Astrocyte (in vitro differentiated cells and primary cell): ENCODE results near the gene PMS2. TPM values are rescaled to one million over a fixed set of nuclear protein-coding genes. Genes with fewer than 3 reads are reported as not detected.

ENCODE experiments used
- DNase-seq: peaks from one replicate; pipeline ENCODE4 v3.0.0-alpha.2; 2010; ENCODE audit warnings: low read depth
- FAIRE-seq: peaks from 2 replicates; lab custom pipeline; 2011; peaks lifted over from hg19 to GRCh38; lab: Jason Lieb, UNC
- H2AFZ ChIP-seq: 2 replicates; pipeline ENCODE4 v1.6.0; 2012; ENCODE audit warnings: low read depth, low read length, inconsistent platforms
- H3K27ac ChIP-seq: 2 replicates; pipeline ENCODE4 v1.5.1; 2011; ENCODE audit warnings: low read depth, low read length, inconsistent platforms
- H3K27me3 ChIP-seq: 2 replicates; pipeline ENCODE4 v1.6.0; 2011; ENCODE audit warnings: low read length, inconsistent platforms; ENCODE audit not compliant: insufficient read depth
- H3K36me3 ChIP-seq: 2 replicates; pipeline ENCODE4 v1.5.1; 2011; ENCODE audit warnings: low read length, inconsistent platforms; ENCODE audit not compliant: insufficient read depth
- H3K4me1 ChIP-seq: 2 replicates; pipeline ENCODE4 v1.5.1; 2011; ENCODE audit warnings: low read length, inconsistent platforms; ENCODE audit not compliant: insufficient read depth
- H3K4me2 ChIP-seq: 2 replicates; pipeline ENCODE4 v1.6.0; 2012; ENCODE audit warnings: low read length, inconsistent platforms
- H3K4me3 ChIP-seq: 2 replicates; pipeline ENCODE4 v1.5.1; 2011; ENCODE audit warnings: low read depth, mild to moderate bottlenecking, low read length, inconsistent platforms; ENCODE audit not compliant: insufficient read depth
- H3K79me2 ChIP-seq: 2 replicates; pipeline ENCODE4 v1.6.0; 2012; ENCODE audit warnings: mild to moderate bottlenecking, low read length, inconsistent platforms; ENCODE audit not compliant: insufficient read depth
- H3K9ac ChIP-seq: 2 replicates; pipeline ENCODE4 v1.6.0; 2012; ENCODE audit warnings: mild to moderate bottlenecking, low read length, inconsistent platforms
- H3K9me3 ChIP-seq: 2 replicates; pipeline ENCODE4 v1.5.1; 2012; ENCODE audit warnings: low read depth, mild to moderate bottlenecking, low read length, inconsistent platforms; ENCODE audit not compliant: insufficient read depth
- H4K20me1 ChIP-seq: 2 replicates; pipeline ENCODE4 v1.6.0; 2012; ENCODE audit warnings: low read length, inconsistent platforms; ENCODE audit not compliant: insufficient read depth
- H3K27ac Mint-ChIP-seq: one replicate; pipeline ENCODE4 v1.8.0; 2021; ENCODE audit warnings: mild to moderate bottlenecking, mixed read lengths; ENCODE audit not compliant: unreplicated experiment
- H3K27me3 Mint-ChIP-seq: one replicate; pipeline ENCODE4 v1.8.0; 2021; ENCODE audit warnings: low read depth, mixed read lengths; ENCODE audit not compliant: unreplicated experiment
- H3K36me3 Mint-ChIP-seq: one replicate; pipeline ENCODE4 v1.8.0; 2021; ENCODE audit warnings: low read depth, mixed read lengths; ENCODE audit not compliant: unreplicated experiment
- H3K4me1 Mint-ChIP-seq: one replicate; pipeline ENCODE4 v1.8.0; 2021; ENCODE audit warnings: low read depth, mixed read lengths; ENCODE audit not compliant: unreplicated experiment
- H3K4me3 Mint-ChIP-seq: one replicate; pipeline ENCODE4 v1.8.0; 2021; ENCODE audit warnings: mild to moderate bottlenecking, moderate library complexity, mixed read lengths; ENCODE audit not compliant: unreplicated experiment
- H3K9me3 Mint-ChIP-seq: one replicate; pipeline ENCODE4 v1.8.0; 2021; ENCODE audit warnings: mild to moderate bottlenecking, mixed read lengths; ENCODE audit not compliant: unreplicated experiment
- EZH2 ChIP-seq: IDR thresholded peaks from 2 replicates; pipeline ENCODE4 v1.6.1; 2012; ENCODE audit warnings: mild to moderate bottlenecking, low read length, inconsistent platforms; ENCODE audit not compliant: insufficient read depth
- total RNA-seq: library from RNA; stranded (reverse); gene quantifications from 2 replicates; pipeline ENCODE4 v1.2.1, GENCODE V29; 2021
- TF ChIP-seq, protein P1 (sequence below): IDR thresholded peaks from 2 replicates; pipeline ENCODE4 v1.5.1; 2011; ENCODE audit warnings: low read depth, mild to moderate bottlenecking, inconsistent platforms, low read length, moderate library complexity; ENCODE audit not compliant: insufficient read depth

Gene PMS2
- total RNA-seq, 1 donor from 2014 or later = 15.3 TPM

DNA sequence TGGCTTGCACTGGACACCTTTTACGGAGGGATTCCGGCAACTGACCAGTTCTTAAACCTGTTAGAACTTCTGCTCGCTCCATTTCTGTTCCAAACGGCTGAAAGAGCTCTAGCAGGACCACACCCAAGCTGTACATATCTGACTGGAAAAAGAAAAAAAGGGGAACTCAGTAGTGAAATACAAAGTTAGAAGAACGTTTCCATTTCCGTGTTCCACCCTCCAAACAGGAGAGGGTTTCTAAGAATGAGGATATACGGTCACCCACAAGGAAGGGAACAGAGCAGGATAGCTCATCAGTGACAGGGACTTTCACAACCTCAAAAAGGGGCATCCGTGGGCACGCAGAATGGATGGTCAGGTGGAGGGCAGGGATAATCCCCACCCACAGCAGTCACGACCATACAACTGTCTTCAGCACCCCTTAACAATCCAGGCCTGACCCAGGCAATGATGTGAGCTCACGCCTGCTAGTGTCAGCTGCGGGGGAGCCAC lies 18.0 kb upstream of the PMS2 start:
- H3K36me3 Mint-ChIP-seq = peaks cover 42% of the 10 kb centered on the region

DNA sequence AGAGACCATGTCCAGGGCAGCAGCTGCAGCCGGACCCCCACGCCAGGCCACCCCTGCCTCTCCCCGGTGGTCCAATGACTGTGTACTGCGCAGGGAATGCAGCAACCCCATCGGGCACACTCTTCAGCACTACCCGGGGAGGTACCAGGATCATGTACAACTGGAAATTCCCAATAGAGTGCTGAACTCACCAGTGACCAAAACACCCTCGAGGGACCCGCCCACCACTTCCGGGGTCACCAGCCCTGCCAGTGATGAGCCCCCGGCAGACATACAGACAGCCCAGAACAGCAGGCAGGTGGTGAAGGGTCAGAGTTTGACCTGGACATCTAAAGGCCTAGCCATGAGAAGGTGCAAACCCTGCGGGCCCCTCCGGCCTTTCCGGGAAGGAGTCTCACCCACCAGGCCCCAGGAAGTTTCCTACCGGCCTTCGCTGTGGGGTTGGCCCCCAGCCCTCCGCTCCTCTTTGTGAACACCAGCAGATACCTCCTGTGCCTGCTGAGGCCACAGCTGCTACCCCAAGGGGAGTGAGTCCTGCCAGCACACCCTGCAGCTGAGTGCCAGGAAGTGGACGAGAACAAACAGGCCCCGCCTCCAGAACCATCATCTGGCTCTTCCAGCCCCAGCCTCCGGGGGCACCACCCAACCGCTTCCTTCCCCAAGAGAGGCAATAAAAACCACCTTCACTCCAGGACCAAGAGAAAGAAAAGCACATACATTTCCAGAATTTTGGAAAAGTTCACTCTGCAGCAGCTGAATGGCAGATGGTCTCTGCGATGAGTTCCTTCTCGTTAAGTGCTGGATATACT lies 17.4 kb upstream of the PMS2 start:
- Mint-ChIP-seq H3K36me3 (peaks cover 44% of the 10 kb centered on the region), H3K27me3 (no peaks in the 10 kb centered on the region), H3K9me3 (no peaks in the 10 kb centered on the region), H3K27ac (no peak overlapping the region), H3K4me1 (peaks cover 3% of the 10 kb centered on the region), H3K4me3 (no peak overlapping the region)
- H3K9ac ChIP-seq = no peak overlapping the region
- FAIRE-seq = no peak
- no peaks in the 10 kb centered on the region for H3K9me3 ChIP-seq
- H4K20me1 ChIP-seq = peaks cover 19% of the 10 kb centered on the region
- no peaks in the 10 kb centered on the region for H3K27me3 ChIP-seq
- H3K79me2 ChIP-seq = peaks cover 7% of the 10 kb centered on the region
- H2AFZ ChIP-seq = no peak overlapping the region
- DNase-seq = no peak
- no peaks in the 10 kb centered on the region for H3K4me1 ChIP-seq
- no peak for TF ChIP-seq EZH2
- TF ChIP-seq, protein P1, sequence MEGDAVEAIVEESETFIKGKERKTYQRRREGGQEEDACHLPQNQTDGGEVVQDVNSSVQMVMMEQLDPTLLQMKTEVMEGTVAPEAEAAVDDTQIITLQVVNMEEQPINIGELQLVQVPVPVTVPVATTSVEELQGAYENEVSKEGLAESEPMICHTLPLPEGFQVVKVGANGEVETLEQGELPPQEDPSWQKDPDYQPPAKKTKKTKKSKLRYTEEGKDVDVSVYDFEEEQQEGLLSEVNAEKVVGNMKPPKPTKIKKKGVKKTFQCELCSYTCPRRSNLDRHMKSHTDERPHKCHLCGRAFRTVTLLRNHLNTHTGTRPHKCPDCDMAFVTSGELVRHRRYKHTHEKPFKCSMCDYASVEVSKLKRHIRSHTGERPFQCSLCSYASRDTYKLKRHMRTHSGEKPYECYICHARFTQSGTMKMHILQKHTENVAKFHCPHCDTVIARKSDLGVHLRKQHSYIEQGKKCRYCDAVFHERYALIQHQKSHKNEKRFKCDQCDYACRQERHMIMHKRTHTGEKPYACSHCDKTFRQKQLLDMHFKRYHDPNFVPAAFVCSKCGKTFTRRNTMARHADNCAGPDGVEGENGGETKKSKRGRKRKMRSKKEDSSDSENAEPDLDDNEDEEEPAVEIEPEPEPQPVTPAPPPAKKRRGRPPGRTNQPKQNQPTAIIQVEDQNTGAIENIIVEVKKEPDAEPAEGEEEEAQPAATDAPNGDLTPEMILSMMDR = peak; percentile 10
- H3K36me3 ChIP-seq = peaks cover 54% of the 10 kb centered on the region
- H3K4me2 ChIP-seq = no peak overlapping the region
- H3K4me3 ChIP-seq = no peak overlapping the region
- H3K27ac ChIP-seq = no peak overlapping the region

More for the DNA sequence above, 18.0 kb upstream of the PMS2 start:
- no peaks in the 10 kb centered on the region for H3K9me3 ChIP-seq
- no peaks in the 10 kb centered on the region for H3K27me3 Mint-ChIP-seq
- peaks cover 52% of the 10 kb centered on the region for H3K36me3 ChIP-seq
- no peak for DNase-seq
- H3K4me1 Mint-ChIP-seq = peaks cover 3% of the 10 kb centered on the region
- H3K27ac Mint-ChIP-seq = no peak overlapping the region
- H3K27me3 ChIP-seq = no peaks in the 10 kb centered on the region
- H2AFZ ChIP-seq = no peak overlapping the region
- TF ChIP-seq EZH2 = no peak
- TF ChIP-seq, protein P1 = no peak
- H3K9me3 Mint-ChIP-seq = no peaks in the 10 kb centered on the region
- H3K4me1 ChIP-seq = no peaks in the 10 kb centered on the region
- peaks cover 12% of the 10 kb centered on the region for H3K79me2 ChIP-seq
- no peak overlapping the region for H3K4me2 ChIP-seq
- H3K4me3 ChIP-seq = no peak overlapping the region
- H3K9ac ChIP-seq = no peak overlapping the region
- no peak for FAIRE-seq
- H3K4me3 Mint-ChIP-seq = no peak overlapping the region
- no peak overlapping the region for H3K27ac ChIP-seq
- peaks cover 25% of the 10 kb centered on the region for H4K20me1 ChIP-seq

- DNase-seq = no peak
- Histone ChIP-seq H2AFZ (no peak overlapping the region), H4K20me1 (peaks cover 21% of the 10 kb centered on the region), H3K4me3 (no peak overlapping the region), H3K27me3 (no peaks in the 10 kb centered on the region), H3K9ac (no peak overlapping the region), H3K27ac (no peak overlapping the region), H3K4me1 (no peaks in the 10 kb centered on the region), H3K36me3 (peaks cover 55% of the 10 kb centered on the region), H3K9me3 (no peaks in the 10 kb centered on the region), H3K79me2 (peaks cover 5% of the 10 kb centered on the region), H3K4me2 (no peak overlapping the region)
- Mint-ChIP-seq H3K36me3 (peaks cover 45% of the 10 kb centered on the region), H3K4me1 (peaks cover 3% of the 10 kb centered on the region), H3K4me3 (no peak overlapping the region), H3K9me3 (no peaks in the 10 kb centered on the region), H3K27ac (peak overlapping the region; percentile 16), H3K27me3 (no peaks in the 10 kb centered on the region)
- TF ChIP-seq EZH2 = no peak
- TF ChIP-seq, protein P1 = no peak
- no peak for FAIRE-seq
Observed at GRCh38 chr7:6023974-6024435, 15.2 kb upstream of the PMS2 start.
